Thoracic aorta (tissue), 2 donors: ENCODE data around the gene ARFRP1. TPM values are rescaled to one million over a fixed set of nuclear protein-coding genes. Genes with fewer than 3 reads are reported as not detected.
A peak's percentile ranks its signal among the peaks of the same experiment; 100 is the strongest.

ENCODE experiments used
- ATAC-seq: fragments of 150-250 bp; one replicate; pipeline ENCODE4 v1.8.0; 2017; ENCODE audit warnings: low read depth; ENCODE audit not compliant: insufficient number of reproducible peaks, low FRiP score
- DNase-seq: peaks from one replicate; pipeline ENCODE4 v3.0.0-alpha.2; 2020; ENCODE audit warnings: low spot score
- H3K27ac ChIP-seq, 2 donors: fragments of 200-600 bp; sonication (generic); 1 replicate in 1 of 2; 2 replicates in 1 of 2; pipeline ENCODE4 v1.5.1; 2016; ENCODE audit warnings: mild to moderate bottlenecking in 2 of 2, moderate library complexity in 2 of 2
- H3K27me3 ChIP-seq: fragments of 200-600 bp; sonication (generic); replicated peaks from 2 replicates; pipeline ENCODE4 v1.6.0; 2016; ENCODE audit warnings: mild to moderate bottlenecking; ENCODE audit not compliant: insufficient read depth
- H3K36me3 ChIP-seq: fragments of 200-600 bp; sonication (generic); one replicate; pipeline ENCODE4 v1.5.1; 2016
- H3K4me1 ChIP-seq, 2 donors: fragments of 200-600 bp; sonication (generic); 1 replicate in 1 of 2; 2 replicates in 1 of 2; pipeline versions ENCODE4 v1.5.1 to v1.6.0; 2016; ENCODE audit warnings: low read depth in 2 of 2, mild to moderate bottlenecking in 1 of 2; ENCODE audit not compliant: control insufficient read depth in 1 of 2
- H3K4me3 ChIP-seq: fragments of 200-600 bp; sonication (generic); 2 replicates; pipeline ENCODE4 v1.5.1; 2016; ENCODE audit warnings: mild to moderate bottlenecking
- H3K9me3 ChIP-seq: fragments of 200-600 bp; sonication (generic); 2 replicates; pipeline ENCODE4 v1.5.1; 2016
- total RNA-seq, 2 donors: library from RNA; depleted of rRNA; stranded (reverse); fragments of >200 nt; gene quantifications; one replicate each; pipeline versions ENCODE4 v1.1.0 to v1.2.3, GENCODE V29; 2016
- TF ChIP-seq, protein P1 (sequence below): fragments of 200-600 bp; sonication (generic); IDR thresholded peaks from one replicate; pipeline ENCODE4 v1.5.1; 2019; ENCODE audit warnings: antibody characterized with exemption

Gene ARFRP1
- total RNA-seq, 2 donors from 2014 or later, result 56.4 to 57.8 TPM

DNA sequence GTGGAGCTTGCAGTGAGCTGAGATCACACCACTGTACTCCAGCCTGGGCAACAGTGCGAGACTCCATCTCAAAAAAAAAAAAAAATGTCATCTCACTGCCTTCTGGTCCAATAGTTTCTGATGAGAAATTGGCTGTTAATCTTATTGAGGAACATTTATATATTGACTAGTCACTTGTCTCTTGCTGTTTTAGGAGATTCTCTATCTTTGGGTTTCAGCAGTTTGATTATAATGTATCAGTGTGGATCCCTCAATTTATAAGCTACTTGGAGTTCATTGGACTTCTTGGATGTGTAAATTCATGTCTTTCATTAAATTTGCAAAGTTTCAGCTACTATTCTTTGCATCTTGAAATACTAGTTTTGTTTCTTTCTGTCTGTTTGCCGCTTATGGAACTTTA is 11.2 kb upstream of the ARFRP1 start:
- no peak overlapping the region for H3K4me3 ChIP-seq
- TF ChIP-seq, protein P1, sequence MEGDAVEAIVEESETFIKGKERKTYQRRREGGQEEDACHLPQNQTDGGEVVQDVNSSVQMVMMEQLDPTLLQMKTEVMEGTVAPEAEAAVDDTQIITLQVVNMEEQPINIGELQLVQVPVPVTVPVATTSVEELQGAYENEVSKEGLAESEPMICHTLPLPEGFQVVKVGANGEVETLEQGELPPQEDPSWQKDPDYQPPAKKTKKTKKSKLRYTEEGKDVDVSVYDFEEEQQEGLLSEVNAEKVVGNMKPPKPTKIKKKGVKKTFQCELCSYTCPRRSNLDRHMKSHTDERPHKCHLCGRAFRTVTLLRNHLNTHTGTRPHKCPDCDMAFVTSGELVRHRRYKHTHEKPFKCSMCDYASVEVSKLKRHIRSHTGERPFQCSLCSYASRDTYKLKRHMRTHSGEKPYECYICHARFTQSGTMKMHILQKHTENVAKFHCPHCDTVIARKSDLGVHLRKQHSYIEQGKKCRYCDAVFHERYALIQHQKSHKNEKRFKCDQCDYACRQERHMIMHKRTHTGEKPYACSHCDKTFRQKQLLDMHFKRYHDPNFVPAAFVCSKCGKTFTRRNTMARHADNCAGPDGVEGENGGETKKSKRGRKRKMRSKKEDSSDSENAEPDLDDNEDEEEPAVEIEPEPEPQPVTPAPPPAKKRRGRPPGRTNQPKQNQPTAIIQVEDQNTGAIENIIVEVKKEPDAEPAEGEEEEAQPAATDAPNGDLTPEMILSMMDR, result no peak
- no peak overlapping the region for H3K27ac ChIP-seq
- ATAC-seq, result no peak
- DNase-seq, result no peak
- H3K27me3 ChIP-seq, result no peaks in the 10 kb centered on the region
- peaks cover 16% of the 10 kb centered on the region for H3K9me3 ChIP-seq
- H3K36me3 ChIP-seq, result peaks cover 33% of the 10 kb centered on the region
- no peaks in the 10 kb centered on the region for H3K4me1 ChIP-seq

DNA sequence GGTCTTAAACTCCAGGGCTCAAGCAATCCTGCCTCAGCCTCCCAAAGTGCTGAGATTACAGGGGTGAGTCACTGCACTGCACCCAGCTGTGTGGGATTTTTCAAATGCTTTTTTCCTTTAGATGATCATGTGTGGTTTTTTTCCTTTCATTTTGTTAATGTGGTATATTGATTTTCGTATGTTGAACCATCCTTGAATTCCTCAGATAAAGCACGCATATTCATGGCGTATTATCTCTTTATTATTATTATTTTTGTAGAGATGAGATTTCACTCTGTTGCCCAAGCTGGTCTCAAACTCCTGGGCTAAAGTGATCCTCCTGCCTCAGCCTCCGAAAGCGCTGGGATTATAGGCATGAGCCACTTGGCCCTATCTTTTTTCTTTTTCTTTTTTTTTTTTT is 7.1 kb upstream of the ARFRP1 start:
- Histone ChIP-seq H3K27ac (no peak overlapping the region), H3K36me3 (peaks cover 41% of the 10 kb centered on the region), H3K27me3 (no peaks in the 10 kb centered on the region), H3K9me3 (peaks cover 16% of the 10 kb centered on the region), H3K4me1 (no peaks in the 10 kb centered on the region), H3K4me3 (no peak overlapping the region)
- DNase-seq, result no peak
- TF ChIP-seq, protein P1, result no peak
- no peak for ATAC-seq

DNA sequence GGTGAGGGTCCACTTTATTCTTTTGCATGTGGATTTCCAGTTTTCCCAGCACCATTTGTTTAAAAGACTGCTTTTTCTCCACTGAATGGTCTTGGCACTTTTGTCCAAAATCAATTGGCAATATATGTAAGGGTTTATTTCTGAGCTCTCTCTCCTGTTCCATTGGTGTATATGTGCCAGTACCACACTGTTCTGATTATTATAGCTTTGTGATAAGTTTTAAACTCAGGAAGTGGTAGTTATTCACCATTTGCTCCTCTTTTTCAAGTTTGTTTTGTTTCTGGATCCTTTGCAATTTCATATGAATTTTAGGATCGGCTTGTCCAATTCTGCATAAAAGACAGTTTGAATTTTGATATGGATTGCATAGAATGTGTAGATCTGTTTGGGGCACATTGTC is 4.4 kb upstream of the ARFRP1 start:
- Histone ChIP-seq H3K36me3 (peaks cover 26% of the 10 kb centered on the region), H3K27ac (no peak overlapping the region), H3K4me1 (peaks cover 12 to 14% of the 10 kb centered on the region in 2 donors), H3K9me3 (peaks cover 9% of the 10 kb centered on the region), H3K27me3 (no peaks in the 10 kb centered on the region), H3K4me3 (no peak overlapping the region)
- DNase-seq (no peak), ATAC-seq (no peak)
- TF ChIP-seq, protein P1, result no peak

DNA sequence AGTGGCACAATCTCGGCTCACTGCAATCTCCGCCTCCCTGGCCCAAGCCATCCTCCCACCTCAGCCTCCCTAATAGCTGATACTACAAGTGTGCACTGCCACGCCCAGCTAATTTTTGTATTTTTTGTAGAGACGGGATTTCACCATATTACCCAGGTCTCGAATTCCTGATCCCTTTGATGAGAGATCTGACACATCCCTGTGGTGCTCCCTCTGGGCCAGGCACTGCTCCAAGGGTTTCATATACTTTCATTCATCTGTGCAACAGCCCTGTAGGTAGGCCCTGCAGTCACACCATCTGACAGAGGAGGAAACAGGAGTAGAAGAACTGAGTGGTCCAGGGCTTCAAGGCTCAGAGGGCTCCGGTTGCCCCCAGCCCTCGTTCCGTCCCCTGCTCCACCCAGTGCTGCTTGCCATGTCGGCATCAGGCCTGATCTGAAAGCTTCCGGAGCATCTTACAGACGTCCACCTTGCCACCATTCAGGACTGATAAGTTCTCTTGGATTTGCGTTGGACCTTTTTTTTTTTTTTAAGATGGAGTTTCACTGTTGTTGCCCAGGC is 3.4 kb upstream of the ARFRP1 start:
- TF ChIP-seq, protein P1, result no peak
- peaks cover 9% of the 10 kb centered on the region for H3K9me3 ChIP-seq
- no peak overlapping the region for H3K4me3 ChIP-seq
- no peak for ATAC-seq
- peaks cover 26% of the 10 kb centered on the region for H3K36me3 ChIP-seq
- DNase-seq, result no peak
- no peaks in the 10 kb centered on the region for H3K27me3 ChIP-seq
- H3K4me1 ChIP-seq, result peaks cover 19 to 24% of the 10 kb centered on the region in 2 donors
- no peak overlapping the region for H3K27ac ChIP-seq

DNA sequence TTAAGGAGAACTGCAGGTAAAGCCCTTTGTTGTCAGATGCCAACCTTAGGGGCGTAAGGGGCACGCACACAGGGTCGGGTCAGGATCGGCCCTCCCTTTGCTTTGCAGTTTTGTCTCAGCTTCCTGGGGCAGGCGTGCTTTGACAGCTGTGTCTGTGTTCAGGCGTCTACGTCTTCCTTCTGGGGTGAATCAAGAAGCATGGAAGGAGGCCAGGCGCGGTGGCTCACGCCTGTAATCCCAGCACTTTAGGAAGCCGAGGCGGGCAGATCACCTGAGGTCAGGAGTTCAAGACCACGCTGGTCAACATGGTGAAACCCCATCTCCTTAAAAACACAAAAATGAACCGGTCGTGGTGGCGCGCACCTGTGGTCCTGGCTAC is 1.4 kb upstream of the ARFRP1 start:
- TF ChIP-seq, protein P1, result no peak
- Histone ChIP-seq H3K4me1 (peaks cover 22 to 27% of the 10 kb centered on the region in 2 donors), H3K27ac (no peak overlapping the region), H3K36me3 (peaks cover 33% of the 10 kb centered on the region), H3K4me3 (peak overlapping the region; percentile 94), H3K27me3 (no peaks in the 10 kb centered on the region), H3K9me3 (no peaks in the 10 kb centered on the region)
- ATAC-seq (no peak), DNase-seq (no peak)
